Activated CD8-positive, alpha-beta T cell treated with anti-CD3 and anti-CD28 coated beads for 36 hours (primary cell): Measurements from ENCODE around the gene DTD2. TPM values are rescaled to one million over a fixed set of nuclear protein-coding genes. Genes with fewer than 3 reads are reported as not detected.

Source experiments
- ATAC-seq: fragments of 200-7000 bp; cut with Tn5 transposase; one replicate; pipeline ENCODE4 v1.10.0; 2021; ENCODE audit warnings: mild to moderate bottlenecking, moderate library complexity
- CTCF ChIA-PET: fragments of 350-600 bp; sonication (Branson Sonifier 250); formaldehyde crosslinking; loops from one replicate; lab custom pipeline; 2021; ENCODE audit warnings: antibody characterized with exemption; lab: Charles Lee
- POLR2A ChIA-PET: fragments of 350-600 bp; sonication (Branson Sonifier 250); formaldehyde crosslinking; loops from one replicate; lab custom pipeline; 2021; ENCODE audit warnings: antibody characterized with exemption; lab: Charles Lee
- DNase-seq: peaks from one replicate; pipeline ENCODE4 v3.0.0-alpha.2; 2020
- H3K27ac Mint-ChIP-seq: one replicate; pipeline ENCODE4 v1.8.0; 2021; ENCODE audit warnings: mild to moderate bottlenecking, mixed read lengths
- H3K27me3 Mint-ChIP-seq: one replicate; pipeline ENCODE4 v1.8.0; 2021; ENCODE audit warnings: mixed read lengths
- H3K36me3 Mint-ChIP-seq: one replicate; pipeline ENCODE4 v1.8.0; 2021; ENCODE audit warnings: low read depth, mixed read lengths
- H3K4me1 Mint-ChIP-seq: one replicate; pipeline ENCODE4 v1.8.0; 2021; ENCODE audit warnings: low read depth, mixed read lengths
- H3K4me3 Mint-ChIP-seq: one replicate; pipeline ENCODE4 v1.8.0; 2021; ENCODE audit warnings: mild to moderate bottlenecking, moderate library complexity, mixed read lengths
- H3K9me3 Mint-ChIP-seq: one replicate; pipeline ENCODE4 v1.8.0; 2021; ENCODE audit warnings: mixed read lengths
- intact Hi-C: fragments of 100-400 bp; cut with micrococcal nuclease; formaldehyde crosslinking; loops from one replicate; pipeline ENCODE4 v1.10.0; 2022
- total RNA-seq, 2 experiments: library from RNA; stranded (reverse); gene quantifications; one replicate each; pipeline ENCODE4 v1.2.3, GENCODE V29; 2021
- TF ChIP-seq, protein P1 (sequence below): fragments of 200-600 bp; IDR thresholded peaks from one replicate; pipeline ENCODE4 v1.8.0; 2022; ENCODE audit warnings: antibody characterized with exemption, mild to moderate bottlenecking

DTD2 gene
- total RNA-seq, 2 experiments from 2014 or later, result 25.4 to 25.6 TPM

- POLR2A ChIA-PET, result interaction anchor here (1.2 kb wide), 1 partner anchor 10 kb away, joined by 6 read pairs; the partner anchor contains the start of gene HEATR5A
- Mint-ChIP-seq H3K4me1 (peaks cover 13% of the 10 kb centered on the region), H3K27me3 (no peaks in the 10 kb centered on the region), H3K36me3 (peaks cover 2% of the 10 kb centered on the region), H3K4me3 (no peak overlapping the region), H3K27ac (no peak overlapping the region), H3K9me3 (no peaks in the 10 kb centered on the region)
- no peak for ATAC-seq
- CTCF ChIA-PET, result no interaction called here
- intact Hi-C loops, result no loop called here
- no peak for DNase-seq
- TF ChIP-seq, protein P1, sequence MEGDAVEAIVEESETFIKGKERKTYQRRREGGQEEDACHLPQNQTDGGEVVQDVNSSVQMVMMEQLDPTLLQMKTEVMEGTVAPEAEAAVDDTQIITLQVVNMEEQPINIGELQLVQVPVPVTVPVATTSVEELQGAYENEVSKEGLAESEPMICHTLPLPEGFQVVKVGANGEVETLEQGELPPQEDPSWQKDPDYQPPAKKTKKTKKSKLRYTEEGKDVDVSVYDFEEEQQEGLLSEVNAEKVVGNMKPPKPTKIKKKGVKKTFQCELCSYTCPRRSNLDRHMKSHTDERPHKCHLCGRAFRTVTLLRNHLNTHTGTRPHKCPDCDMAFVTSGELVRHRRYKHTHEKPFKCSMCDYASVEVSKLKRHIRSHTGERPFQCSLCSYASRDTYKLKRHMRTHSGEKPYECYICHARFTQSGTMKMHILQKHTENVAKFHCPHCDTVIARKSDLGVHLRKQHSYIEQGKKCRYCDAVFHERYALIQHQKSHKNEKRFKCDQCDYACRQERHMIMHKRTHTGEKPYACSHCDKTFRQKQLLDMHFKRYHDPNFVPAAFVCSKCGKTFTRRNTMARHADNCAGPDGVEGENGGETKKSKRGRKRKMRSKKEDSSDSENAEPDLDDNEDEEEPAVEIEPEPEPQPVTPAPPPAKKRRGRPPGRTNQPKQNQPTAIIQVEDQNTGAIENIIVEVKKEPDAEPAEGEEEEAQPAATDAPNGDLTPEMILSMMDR, result no peak
These were observed 47.2 kb downstream of the DTD2 start for GRCh38 chr14:31410048-31410650.

DNA sequence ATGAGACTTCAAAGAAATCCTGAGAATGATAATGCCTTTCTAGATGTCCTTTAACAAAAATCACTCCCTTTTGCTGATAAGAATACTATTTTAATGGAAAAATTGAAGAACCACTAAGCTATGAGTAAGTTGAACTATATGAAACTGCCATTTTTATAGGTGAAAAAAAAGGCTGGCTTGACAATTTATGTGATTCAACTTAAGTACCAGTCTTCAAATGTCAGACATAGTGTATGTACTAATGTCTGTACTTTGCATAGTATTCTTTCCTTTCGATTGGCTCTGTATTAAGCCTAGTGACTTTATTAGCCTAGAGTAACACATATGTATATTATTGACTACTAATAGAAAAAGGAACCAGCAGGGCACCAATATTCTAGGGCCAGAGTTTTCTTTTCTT is 48.9 kb downstream of the DTD2 start:
- no peak overlapping the region for H3K4me3 Mint-ChIP-seq
- ChIA-PET POLR2A (no interaction called here), CTCF (no interaction called here)
- no peaks in the 10 kb centered on the region for H3K27me3 Mint-ChIP-seq
- peak; percentile 58 for ATAC-seq
- no peak for DNase-seq
- H3K9me3 Mint-ChIP-seq, result no peaks in the 10 kb centered on the region
- no peak overlapping the region for H3K27ac Mint-ChIP-seq
- peaks cover 5% of the 10 kb centered on the region for H3K4me1 Mint-ChIP-seq
- intact Hi-C loops, result no loop called here
- TF ChIP-seq, protein P1, result no peak
- peaks cover 2% of the 10 kb centered on the region for H3K36me3 Mint-ChIP-seq

GRCh38 chr14:31405599-31406232 is 51.6 kb downstream of the DTD2 start:
- POLR2A ChIA-PET, result no interaction called here
- Mint-ChIP-seq H3K36me3 (peaks cover 4% of the 10 kb centered on the region), H3K4me1 (peaks cover 5% of the 10 kb centered on the region), H3K27me3 (no peaks in the 10 kb centered on the region), H3K27ac (no peak overlapping the region), H3K4me3 (no peak overlapping the region), H3K9me3 (no peaks in the 10 kb centered on the region)
- TF ChIP-seq, protein P1, result no peak
- ATAC-seq, result no peak
- DNase-seq, result no peak
- CTCF ChIA-PET, result interaction anchor here (1.1 to 1.6 kb wide), 2 partner anchors 13 to 24 kb away, joined by 3 to 5 read pairs; no protein-coding TSS in a partner anchor
- intact Hi-C loops, result no loop called here

DNA sequence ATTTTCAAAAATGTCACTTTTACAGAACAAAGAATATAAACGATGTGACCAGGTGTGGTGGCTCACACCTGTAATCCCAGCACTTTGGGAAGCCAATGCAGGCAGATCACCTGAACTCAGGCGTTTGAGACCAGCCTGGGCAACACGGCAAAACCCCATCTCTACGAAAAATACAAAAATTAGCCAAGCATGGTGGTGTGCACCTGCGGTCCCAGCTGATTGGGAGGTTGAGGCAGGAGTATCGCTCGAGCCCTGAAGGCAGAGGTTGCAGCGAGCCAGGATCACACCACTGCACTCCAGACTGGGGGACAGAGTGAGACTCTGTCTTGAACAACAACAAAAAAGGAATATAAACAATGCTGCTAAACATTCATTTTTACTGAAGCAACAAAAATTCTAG is 52.2 kb downstream of the DTD2 start:
- peaks cover 7% of the 10 kb centered on the region for H3K4me1 Mint-ChIP-seq
- ChIA-PET POLR2A (no interaction called here), CTCF (interaction anchor here (1.1 to 1.6 kb wide), 2 partner anchors 14 to 24 kb away, joined by 3 to 5 read pairs; no protein-coding TSS in a partner anchor)
- no peak for ATAC-seq
- no peak for DNase-seq
- TF ChIP-seq, protein P1, result no peak
- intact Hi-C loops, result no loop called here
- H3K9me3 Mint-ChIP-seq, result no peaks in the 10 kb centered on the region
- H3K36me3 Mint-ChIP-seq, result peaks cover 5% of the 10 kb centered on the region
- H3K27me3 Mint-ChIP-seq, result no peaks in the 10 kb centered on the region
- no peak overlapping the region for H3K27ac Mint-ChIP-seq
- no peak overlapping the region for H3K4me3 Mint-ChIP-seq

- POLR2A ChIA-PET, result no interaction called here
- no peak for ATAC-seq
- H3K36me3 Mint-ChIP-seq, result peaks cover 7% of the 10 kb centered on the region
- TF ChIP-seq, protein P1, result no peak
- no peak overlapping the region for H3K4me3 Mint-ChIP-seq
- no peak for DNase-seq
- H3K4me1 Mint-ChIP-seq, result peaks cover 9% of the 10 kb centered on the region
- H3K9me3 Mint-ChIP-seq, result no peaks in the 10 kb centered on the region
- intact Hi-C loops, result no loop called here
- CTCF ChIA-PET, result interaction anchor here (1.3 kb wide), 1 partner anchor 11 kb away, joined by 3 read pairs; no protein-coding TSS in a partner anchor
- no peak overlapping the region for H3K27ac Mint-ChIP-seq
- H3K27me3 Mint-ChIP-seq, result no peaks in the 10 kb centered on the region
These were observed 53.6 kb downstream of the DTD2 start for GRCh38 chr14:31403707-31404106.
